ENCODE data around the gene EXTL1.

DNA sequence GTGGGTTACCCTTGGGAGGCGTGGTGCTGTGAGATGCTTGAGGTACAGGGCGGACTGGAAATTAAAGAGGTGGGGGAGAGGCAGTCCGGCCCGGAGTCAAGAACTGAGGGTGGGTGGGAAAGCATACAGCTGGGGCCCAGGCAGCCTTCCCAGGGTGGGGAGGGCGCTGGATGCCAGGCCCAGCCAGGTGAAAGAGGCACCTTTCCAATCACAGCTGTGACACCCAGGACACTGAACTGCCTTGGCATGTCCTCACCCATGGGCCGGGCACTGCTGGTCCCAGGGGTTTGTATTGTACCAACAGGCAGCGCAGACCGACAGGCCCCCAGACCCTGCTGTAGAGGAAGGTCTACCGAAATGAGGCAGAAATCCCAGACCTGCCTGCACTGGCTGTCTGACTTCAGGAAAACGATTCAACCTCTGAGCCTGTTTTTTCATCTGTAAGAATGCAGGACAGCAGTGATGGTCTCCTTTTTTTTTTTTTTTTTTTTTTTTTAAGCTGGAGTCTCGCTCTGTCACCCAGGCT, 15.2 kb downstream of the EXTL1 start:
- TF ChIP-seq POLR2AphosphoS5 (IDR thresholded peaks at IDR 0.05) (no peak), POLR2A (IDR thresholded peaks at IDR 0.05) (no peak)

Data from breast epithelium (tissue), 3 donors.